ENCODE data around the gene CTDSPL.
"Not testable (repeated sequence)": the region's sequence is repeated elsewhere in the genome, so short reads cannot be mapped to it uniquely, and the experiment has no call there.

Gene CTDSPL, protein sequence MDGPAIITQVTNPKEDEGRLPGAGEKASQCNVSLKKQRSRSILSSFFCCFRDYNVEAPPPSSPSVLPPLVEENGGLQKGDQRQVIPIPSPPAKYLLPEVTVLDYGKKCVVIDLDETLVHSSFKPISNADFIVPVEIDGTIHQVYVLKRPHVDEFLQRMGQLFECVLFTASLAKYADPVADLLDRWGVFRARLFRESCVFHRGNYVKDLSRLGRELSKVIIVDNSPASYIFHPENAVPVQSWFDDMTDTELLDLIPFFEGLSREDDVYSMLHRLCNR

DNA sequence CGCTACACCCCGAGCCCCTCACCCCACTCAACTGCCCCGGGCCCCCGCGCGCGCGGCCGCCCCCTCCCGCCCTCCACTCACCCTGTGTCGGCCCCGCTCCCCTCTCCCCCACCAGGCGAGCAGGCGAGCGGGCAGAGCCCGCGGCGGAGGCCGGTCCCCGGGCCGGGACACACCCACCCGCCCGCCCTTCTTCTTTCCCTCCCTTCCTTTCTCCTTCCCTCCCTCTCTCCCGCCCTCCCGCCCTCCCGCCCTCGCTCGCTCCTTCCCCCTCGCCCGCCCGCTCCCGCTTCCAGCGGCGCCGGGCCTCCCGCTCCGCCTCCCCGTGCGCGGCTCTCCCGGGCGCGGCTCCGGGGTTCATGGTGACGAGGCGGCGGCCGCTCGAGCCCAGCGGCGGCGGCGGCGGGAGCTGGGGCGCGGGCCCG lies at the start of gene CTDSPL:
TSS of gene CTDSPL (plus strand) at position 261 of the 422 bp plus-strand sequence. CDS start 320 bp downstream, outside the sequence.
- peak; percentile 92 for DNase-seq (ENCODE audit: low spot score)

GRCh38 chr3:37812499-37812896 lies 49.2 kb upstream of the CTDSPL start:
- DNase-seq (ENCODE audit: low spot score): no peak

- DNase-seq (ENCODE audit: low spot score): no peak
These were observed 48.3 kb upstream of the CTDSPL start for GRCh38 chr3:37813403-37813802.

GRCh38 chr3:37814547-37814946 lies 47.1 kb upstream of the CTDSPL start:
- DNase-seq (ENCODE audit: low spot score): peak; percentile 34

DNA sequence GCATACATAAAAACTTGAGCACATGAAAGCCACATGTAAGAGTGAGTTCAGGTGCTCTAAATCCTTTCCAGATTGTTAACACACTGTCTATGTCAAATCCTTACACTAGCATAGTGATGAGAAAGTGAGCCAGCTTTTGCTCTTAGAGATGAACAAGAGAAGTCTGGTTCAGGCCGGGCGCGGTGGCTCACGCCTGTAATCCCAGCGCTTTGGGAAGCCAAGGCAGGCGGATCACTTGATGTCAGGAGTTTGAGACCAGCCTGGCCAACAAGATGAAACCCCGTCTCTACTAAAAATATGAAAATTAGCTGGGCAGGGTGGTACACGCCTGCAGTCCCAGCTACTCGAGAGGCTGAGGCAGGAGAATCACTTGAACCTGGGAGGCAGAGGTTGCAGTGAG lies 46.5 kb upstream of the CTDSPL start:
- DNase-seq (ENCODE audit: low spot score): not testable (repeated sequence)

- DNase-seq (ENCODE audit: low spot score): peak; percentile 39
These were observed 45.4 kb upstream of the CTDSPL start for GRCh38 chr3:37816271-37816670.

- no peak for DNase-seq (ENCODE audit: low spot score)
These were observed 42.1 kb upstream of the CTDSPL start for GRCh38 chr3:37819591-37819990.

DNA sequence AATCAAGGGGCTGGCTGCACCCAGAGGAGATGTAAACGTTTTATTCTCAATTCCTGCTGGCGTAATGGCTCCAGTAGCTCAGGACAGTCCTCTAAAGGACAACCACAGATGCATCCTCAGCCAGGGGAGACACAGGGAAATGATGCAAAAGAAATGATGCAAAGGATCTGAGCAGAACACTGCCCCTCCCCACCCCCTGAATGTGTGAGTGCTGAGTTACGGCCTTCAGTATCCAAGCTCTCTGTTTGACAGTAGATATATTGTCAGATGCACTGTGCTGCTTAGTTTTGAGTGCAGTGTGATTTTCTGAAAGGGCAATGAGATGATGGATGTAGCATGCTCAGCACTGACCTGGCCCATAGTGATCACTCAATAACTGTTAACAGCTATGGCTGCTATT lies 41.4 kb upstream of the CTDSPL start:
- no peak for DNase-seq (ENCODE audit: low spot score)

GRCh38 chr3:37823189-37823588 lies 38.5 kb upstream of the CTDSPL start:
- no peak for DNase-seq (ENCODE audit: low spot score)

DNA sequence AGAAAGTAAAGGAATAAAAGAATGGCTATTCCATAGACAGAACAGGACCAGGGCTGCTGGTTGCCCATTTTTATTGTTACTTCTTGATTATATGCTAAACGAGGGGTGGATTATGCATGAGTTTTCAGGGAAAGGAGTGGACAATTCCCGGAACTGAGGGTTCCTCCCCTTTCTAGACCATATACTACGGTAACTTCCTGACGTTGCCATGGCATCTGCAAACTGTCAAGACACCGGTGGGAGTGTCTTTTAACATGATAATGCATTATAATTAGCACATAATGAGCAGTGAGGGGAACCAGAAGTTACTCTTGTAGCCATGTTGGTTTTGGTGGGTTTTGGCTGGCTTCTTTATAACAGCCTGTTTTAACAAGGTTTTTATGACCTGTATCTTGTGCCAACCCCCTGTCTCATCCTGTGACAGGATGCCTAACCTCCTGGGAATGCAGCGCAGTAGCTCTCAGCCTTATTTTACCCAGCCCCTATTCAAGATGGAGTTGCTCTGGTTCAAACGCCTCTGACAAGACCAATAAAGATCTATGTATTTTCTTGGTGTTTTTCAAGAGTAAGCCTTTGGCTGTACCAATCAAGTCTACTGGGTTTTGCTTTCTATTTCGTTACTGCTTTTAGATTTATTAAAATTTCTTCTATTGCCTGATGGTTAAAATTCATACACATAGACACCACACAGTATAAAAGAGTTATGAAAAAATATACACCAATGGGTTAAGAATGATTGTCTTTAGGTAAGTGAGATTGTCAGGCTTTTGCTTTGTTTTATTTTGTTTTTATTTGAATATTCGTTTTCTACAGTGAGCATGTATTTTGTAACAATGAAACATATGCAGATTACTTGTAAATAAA lies 37.4 kb upstream of the CTDSPL start:
- DNase-seq (ENCODE audit: low spot score): no peak

DNA sequence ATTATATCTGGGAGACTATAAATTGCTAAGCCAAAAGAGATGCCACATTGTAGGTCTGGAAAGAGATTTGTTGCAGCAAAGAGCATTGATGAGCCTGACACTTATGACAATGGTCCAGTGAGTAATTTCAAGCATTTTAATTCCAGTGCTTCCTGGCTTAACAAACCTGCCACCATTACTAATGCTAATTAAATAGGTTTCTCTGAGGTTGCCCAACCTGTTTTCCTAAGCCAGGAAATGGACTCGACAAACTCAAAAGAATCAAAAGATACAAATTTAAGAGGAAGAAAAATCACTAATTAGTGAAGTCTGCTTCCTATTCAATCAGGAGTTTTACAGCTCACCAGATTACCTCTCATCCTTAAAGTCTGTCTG lies 36.7 kb upstream of the CTDSPL start:
- DNase-seq (ENCODE audit: low spot score): no peak

GRCh38 chr3:37825744-37826400 lies 35.8 kb upstream of the CTDSPL start:
- DNase-seq (ENCODE audit: low spot score): no peak

DNA sequence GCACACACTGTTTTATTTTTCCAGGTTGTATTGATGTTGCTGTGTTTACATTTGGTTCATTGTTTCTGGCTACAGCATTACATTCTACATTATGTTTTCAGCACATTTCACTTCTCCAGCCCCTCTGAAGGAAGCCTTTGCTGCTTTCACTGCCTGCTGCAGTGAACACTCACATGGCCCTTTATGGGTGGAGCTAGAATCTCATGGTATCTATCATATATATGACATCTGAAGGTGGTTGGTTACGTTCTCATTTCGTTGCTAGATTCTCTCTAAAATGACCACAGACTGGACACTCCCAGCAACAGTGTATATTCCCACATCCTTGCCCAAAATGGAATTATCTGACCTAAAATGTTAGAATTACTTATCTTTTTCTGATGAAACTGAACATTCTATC lies 35.2 kb upstream of the CTDSPL start:
- no peak for DNase-seq (ENCODE audit: low spot score)

DNA sequence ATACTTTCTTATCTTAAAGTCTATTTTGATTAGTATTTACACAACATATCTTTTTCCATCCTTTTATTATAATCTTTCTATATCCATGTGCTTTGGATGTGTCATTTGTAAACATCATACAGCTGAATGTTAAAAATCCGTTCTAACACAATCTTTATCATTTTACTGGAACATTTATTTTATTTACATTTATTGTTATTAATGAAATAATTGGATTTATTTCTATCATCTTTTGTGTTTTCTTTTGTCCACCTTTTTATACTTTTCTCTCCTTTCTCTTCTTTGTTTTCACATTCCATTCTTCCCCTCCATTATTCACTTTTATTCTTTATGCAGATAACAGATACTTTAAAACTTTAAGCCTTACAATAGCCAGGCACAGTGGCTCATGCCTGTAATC lies 34.7 kb upstream of the CTDSPL start:
- DNase-seq (ENCODE audit: low spot score): no peak

DNA sequence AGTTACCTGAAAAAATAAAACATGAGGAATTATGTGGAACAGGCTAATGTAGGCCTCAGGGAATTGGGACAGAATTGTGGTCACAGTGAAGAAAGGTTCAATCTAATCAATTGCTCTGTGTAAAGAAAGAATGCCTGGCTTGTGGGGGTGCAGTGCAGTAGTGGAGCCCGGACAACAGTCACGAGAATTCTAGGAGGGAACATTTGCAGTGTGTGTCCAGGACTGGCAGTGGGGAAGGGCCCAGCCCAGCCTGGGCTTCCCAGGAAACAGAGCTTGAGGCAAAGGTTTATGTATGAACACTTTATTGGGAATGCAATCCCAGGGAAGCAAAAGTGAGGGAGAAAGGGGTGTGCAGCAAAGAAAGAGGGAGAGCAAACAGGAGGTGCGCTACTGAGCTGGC lies 29.2 kb upstream of the CTDSPL start:
- DNase-seq (ENCODE audit: low spot score): no peak

- no peak for DNase-seq (ENCODE audit: low spot score)
These were observed 28.1 kb upstream of the CTDSPL start for GRCh38 chr3:37833302-37834186.

- no peak for DNase-seq (ENCODE audit: low spot score)
These were observed 25.1 kb upstream of the CTDSPL start for GRCh38 chr3:37836589-37836988.

GRCh38 chr3:37847689-37848088 lies 14.0 kb upstream of the CTDSPL start:
- no peak for DNase-seq (ENCODE audit: low spot score)

DNA sequence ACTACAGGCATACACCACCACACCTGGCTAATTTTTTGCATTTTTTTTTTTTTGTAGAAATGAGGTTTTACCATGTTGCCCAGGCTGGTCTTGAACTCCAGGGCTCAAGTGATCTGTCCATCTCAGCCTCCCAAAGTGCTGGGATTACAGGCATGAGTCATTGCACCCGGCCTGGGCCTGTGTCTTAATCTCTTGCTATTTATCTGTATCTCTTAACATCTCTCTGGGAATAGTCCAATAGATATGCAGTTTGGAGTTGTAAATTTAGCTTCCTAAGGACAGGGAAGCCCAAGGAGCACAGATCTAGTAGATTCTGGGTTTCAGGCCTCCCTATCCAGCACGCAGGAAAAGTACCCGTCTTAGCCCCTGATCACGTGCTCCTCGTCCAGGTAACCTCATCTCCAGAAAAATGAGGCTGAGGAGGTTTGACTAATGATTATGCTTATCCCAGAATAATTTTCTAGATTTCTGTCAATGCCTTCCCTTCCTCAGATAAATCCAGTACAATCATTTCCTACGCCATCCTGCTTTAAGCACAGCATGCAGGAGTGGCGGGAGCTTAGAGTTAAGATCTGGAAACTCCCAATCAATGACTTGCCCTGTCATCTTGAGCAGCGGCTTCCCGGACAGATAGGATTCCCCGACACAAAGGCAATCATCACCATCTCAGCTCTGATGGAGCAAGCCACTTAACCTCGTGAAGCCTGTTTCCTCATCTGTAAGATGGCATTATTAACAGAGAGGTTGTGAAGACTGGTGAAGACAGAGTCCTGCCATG lies 12.3 kb upstream of the CTDSPL start:
- DNase-seq (ENCODE audit: low spot score): no peak

GRCh38 chr3:37852097-37852496 lies 9.6 kb upstream of the CTDSPL start:
- peak; percentile 37 for DNase-seq (ENCODE audit: low spot score)

DNA sequence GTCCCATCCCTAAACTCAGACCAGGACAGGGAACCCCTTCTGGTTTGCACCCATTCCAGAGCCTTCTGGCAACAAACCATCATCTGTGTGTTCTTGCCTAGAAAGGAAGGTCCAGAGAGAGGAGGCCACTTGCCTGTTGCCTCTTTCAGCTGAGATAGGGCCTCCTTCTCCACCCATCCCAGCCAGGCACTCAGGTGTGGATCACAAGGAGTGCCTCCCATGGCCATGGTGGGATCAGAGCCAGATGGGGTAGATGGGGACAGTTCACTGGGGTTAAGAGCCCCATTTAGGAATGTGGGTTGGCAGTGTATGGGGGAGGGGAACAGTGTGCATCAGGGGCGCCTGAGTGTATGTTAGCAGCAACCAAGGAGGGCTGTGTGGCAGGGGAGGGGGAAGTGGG lies 8.9 kb upstream of the CTDSPL start:
- no peak for DNase-seq (ENCODE audit: low spot score)
